Measurements from ENCODE around the gene PARP15.
"Not testable (repeated sequence)": the region's sequence is repeated elsewhere in the genome, so short reads cannot be mapped to it uniquely, and the experiment has no call there.

PARP15 gene

GRCh38 chr3:122628567-122628966 is 51.1 kb downstream of the PARP15 start:
- TF ChIP-seq CTCF (IDR thresholded peaks at IDR 0.05; ENCODE audit: low read depth, low read length), result no peak
- no peak overlapping the region for H3K4me3 ChIP-seq (ENCODE audit: low read depth, low read length)

GRCh38 chr3:122629763-122630162 is 52.3 kb downstream of the PARP15 start:
- H3K4me3 ChIP-seq (ENCODE audit: low read depth, low read length), result no peak overlapping the region
- no peak for TF ChIP-seq CTCF (IDR thresholded peaks at IDR 0.05; ENCODE audit: low read depth, low read length)

- no peak overlapping the region for H3K4me3 ChIP-seq (ENCODE audit: low read depth, low read length)
- no peak for TF ChIP-seq CTCF (IDR thresholded peaks at IDR 0.05; ENCODE audit: low read depth, low read length)
Observed at GRCh38 chr3:122635789-122636188, 58.3 kb downstream of the PARP15 start.

- H3K4me3 ChIP-seq (ENCODE audit: low read depth, low read length), result no peak overlapping the region
- no peak for TF ChIP-seq CTCF (IDR thresholded peaks at IDR 0.05; ENCODE audit: low read depth, low read length)
Observed at GRCh38 chr3:122636697-122637096, 59.2 kb downstream of the PARP15 start.

- no peak for TF ChIP-seq CTCF (IDR thresholded peaks at IDR 0.05; ENCODE audit: low read depth, low read length)
- no peak overlapping the region for H3K4me3 ChIP-seq (ENCODE audit: low read depth, low read length)
Observed at GRCh38 chr3:122640437-122640999, 63.1 kb downstream of the PARP15 start.

- no peak for TF ChIP-seq CTCF (IDR thresholded peaks at IDR 0.05; ENCODE audit: low read depth, low read length)
Observed at GRCh38 chr3:122642935-122643334, 65.5 kb downstream of the PARP15 start.

GRCh38 chr3:122646146-122646988 is 68.9 kb downstream of the PARP15 start:
- no peak overlapping the region for H3K4me3 ChIP-seq (ENCODE audit: low read depth, low read length)

More at GRCh38 chr3:122642935-122643334, 65.5 kb downstream of the PARP15 start:
- no peak overlapping the region for H3K4me3 ChIP-seq (ENCODE audit: low read depth, low read length)

GRCh38 chr3:122651233-122651907 is 73.9 kb downstream of the PARP15 start:
- H3K4me3 ChIP-seq (ENCODE audit: low read depth, low read length), result not testable (repeated sequence)

More at GRCh38 chr3:122646146-122646988, 68.9 kb downstream of the PARP15 start:
- no peak for TF ChIP-seq CTCF (IDR thresholded peaks at IDR 0.05; ENCODE audit: low read depth, low read length)

- H3K4me3 ChIP-seq (ENCODE audit: low read depth, low read length), result not testable (repeated sequence)
Observed at GRCh38 chr3:122651962-122652361, 74.5 kb downstream of the PARP15 start.

- not testable (repeated sequence) for H3K4me3 ChIP-seq (ENCODE audit: low read depth, low read length)
Observed at GRCh38 chr3:122658336-122658735, 80.9 kb downstream of the PARP15 start.
